Naive B cell (primary cell): Measurements from ENCODE around the gene AGBL4. TPM values are rescaled to one million over a fixed set of nuclear protein-coding genes. Genes with fewer than 3 reads are reported as not detected.
A peak's percentile ranks its signal among the peaks of the same experiment; 100 is the strongest.
"Not testable (repeated sequence)": the region's sequence is repeated elsewhere in the genome, so short reads cannot be mapped to it uniquely, and the experiment has no call there.

Source experiments
- ATAC-seq, 2 donors: fragments of 150-1000 bp; cut with Tn5 transposase; 2 replicates each; pipeline ENCODE4 v1.10.0; 2021; ENCODE audit warnings: low read depth in 2 of 2, mild to moderate bottlenecking in 2 of 2, moderate library complexity in 2 of 2
- DNase-seq: peaks from one replicate; pipeline ENCODE4 v3.0.0; 2022
- H3K27ac Mint-ChIP-seq, 6 donors: one replicate each; pipeline ENCODE4 v1.8.0; 2020 to 2022; ENCODE audit warnings: mild to moderate bottlenecking in 6 of 6, mixed read lengths in 6 of 6, moderate library complexity in 5 of 6, inconsistent platforms in 2 of 6
- H3K27me3 Mint-ChIP-seq, 3 donors: one replicate each; pipeline ENCODE4 v1.8.0; 2021 to 2022; ENCODE audit warnings: mixed read lengths in 3 of 3, mild to moderate bottlenecking in 1 of 3
- H3K36me3 Mint-ChIP-seq, 2 donors: one replicate each; pipeline ENCODE4 v1.8.0; 2020 to 2022; ENCODE audit warnings: mixed read lengths in 2 of 2, inconsistent platforms in 1 of 2, mild to moderate bottlenecking in 1 of 2
- H3K4me1 Mint-ChIP-seq, 3 donors: one replicate each; pipeline ENCODE4 v1.8.0; 2020 to 2022; ENCODE audit warnings: mixed read lengths in 3 of 3, inconsistent platforms in 1 of 3, mild to moderate bottlenecking in 1 of 3, moderate library complexity in 1 of 3
- H3K4me3 Mint-ChIP-seq, 8 donors: one replicate each; pipeline ENCODE4 v1.8.0; 2020 to 2022; ENCODE audit warnings: mild to moderate bottlenecking in 8 of 8, mixed read lengths in 8 of 8, moderate library complexity in 8 of 8, inconsistent platforms in 2 of 8
- H3K9me3 Mint-ChIP-seq, 7 donors: one replicate each; pipeline ENCODE4 v1.8.0; 2020 to 2022; ENCODE audit warnings: mixed read lengths in 7 of 7, mild to moderate bottlenecking in 5 of 7, inconsistent platforms in 2 of 7, moderate library complexity in 1 of 7
- polyA plus RNA-seq, 6 donors: library from polyadenylated mRNA; unstranded; fragments of 300-500 nt; fragmentation: Illumina TruSeq; gene quantifications; one replicate each; pipeline ENCODE4 v1.2.3, GENCODE V29; 2021; ENCODE audit warnings: low read depth in 6 of 6

Gene AGBL4
- polyA plus RNA-seq, 6 donors from 2014 or later, result 0.18 to 0.32 (median 0.20) TPM; not detected in 3

- Mint-ChIP-seq H3K27me3 (peaks cover 0 to 13% (median 0%) of the 10 kb centered on the region in 3 donors), H3K27ac (no peak overlapping the region), H3K4me1 (no peaks in the 10 kb centered on the region), H3K9me3 (peaks cover 0 to 3% (median 0%) of the 10 kb centered on the region in 7 donors), H3K36me3 (no peaks in the 10 kb centered on the region), H3K4me3 (no peak overlapping the region)
- DNase-seq, result no peak
- ATAC-seq, result no peak
Measured at GRCh38 chr1:49356594-49356993, 667.2 kb downstream of the AGBL4 start.

- no peak overlapping the region for H3K4me3 Mint-ChIP-seq
- H3K4me1 Mint-ChIP-seq, result no peaks in the 10 kb centered on the region
- ATAC-seq (no peak), DNase-seq (no peak)
- peaks cover 0 to 9% (median 0%) of the 10 kb centered on the region in 3 donors for H3K27me3 Mint-ChIP-seq
- H3K36me3 Mint-ChIP-seq, result no peaks in the 10 kb centered on the region
- no peak overlapping the region for H3K27ac Mint-ChIP-seq
- peaks cover 0 to 12% (median 0%) of the 10 kb centered on the region in 7 donors for H3K9me3 Mint-ChIP-seq
Measured at GRCh38 chr1:49351768-49352167, 672.0 kb downstream of the AGBL4 start.

- ATAC-seq (no peak), DNase-seq (no peak)
- Mint-ChIP-seq H3K36me3 (no peaks in the 10 kb centered on the region), H3K9me3 (peaks cover 0 to 26% (median 9%) of the 10 kb centered on the region in 7 donors), H3K4me3 (no peak overlapping the region), H3K27me3 (peaks cover 0 to 6% (median 0%) of the 10 kb centered on the region in 3 donors), H3K4me1 (no peaks in the 10 kb centered on the region), H3K27ac (no peak overlapping the region)
Measured at GRCh38 chr1:49346767-49347349, 676.9 kb downstream of the AGBL4 start.

DNA sequence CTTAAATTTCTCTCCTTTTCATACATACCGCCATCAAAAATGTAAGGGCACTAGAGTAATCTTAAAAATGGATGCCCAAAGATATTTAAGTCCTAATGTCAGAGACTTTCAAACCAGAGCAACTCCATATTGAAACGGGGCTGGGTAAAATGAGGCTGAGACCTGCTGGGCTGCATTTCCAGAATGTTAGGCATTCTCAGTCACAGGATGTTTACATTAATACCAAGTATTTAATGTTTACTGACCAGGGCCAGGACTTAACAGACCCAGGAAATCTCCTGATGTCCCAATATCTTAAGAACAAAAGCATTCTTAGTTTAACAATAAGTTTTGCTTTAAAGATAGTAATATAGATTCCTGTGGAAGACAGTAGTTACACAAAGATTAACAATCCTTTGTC lies 683.2 kb downstream of the AGBL4 start:
- Mint-ChIP-seq H3K36me3 (no peaks in the 10 kb centered on the region), H3K4me3 (no peak overlapping the region), H3K27ac (no peak overlapping the region), H3K4me1 (no peaks in the 10 kb centered on the region), H3K27me3 (no peaks in the 10 kb centered on the region), H3K9me3 (peaks cover 0 to 14% (median 5%) of the 10 kb centered on the region in 7 donors)
- no peak for ATAC-seq
- DNase-seq, result no peak

DNA sequence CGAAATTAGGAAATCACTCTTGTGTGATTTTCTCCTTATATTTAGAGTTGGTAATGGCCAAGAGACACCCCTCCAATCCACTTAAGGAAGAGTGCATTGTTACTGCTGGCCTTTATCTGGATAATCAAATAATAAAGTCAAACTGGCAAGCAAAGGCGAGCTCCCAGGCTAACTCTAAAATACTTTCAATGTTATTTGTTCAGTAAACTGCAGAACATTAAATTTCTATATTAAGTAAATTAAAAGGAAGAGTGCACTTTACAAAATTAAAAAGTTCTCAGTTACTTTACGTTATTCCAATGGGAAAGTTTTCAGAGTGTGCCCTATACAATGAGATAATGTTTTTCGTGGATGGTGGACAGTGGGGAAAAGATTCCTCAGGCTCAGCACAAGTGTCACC lies 684.7 kb downstream of the AGBL4 start:
- Mint-ChIP-seq H3K4me1 (no peaks in the 10 kb centered on the region), H3K9me3 (no peaks in the 10 kb centered on the region), H3K4me3 (no peak overlapping the region), H3K27ac (no peak overlapping the region), H3K27me3 (peaks cover 0 to 5% (median 0%) of the 10 kb centered on the region in 3 donors), H3K36me3 (no peaks in the 10 kb centered on the region)
- ATAC-seq (no peak), DNase-seq (no peak)

DNA sequence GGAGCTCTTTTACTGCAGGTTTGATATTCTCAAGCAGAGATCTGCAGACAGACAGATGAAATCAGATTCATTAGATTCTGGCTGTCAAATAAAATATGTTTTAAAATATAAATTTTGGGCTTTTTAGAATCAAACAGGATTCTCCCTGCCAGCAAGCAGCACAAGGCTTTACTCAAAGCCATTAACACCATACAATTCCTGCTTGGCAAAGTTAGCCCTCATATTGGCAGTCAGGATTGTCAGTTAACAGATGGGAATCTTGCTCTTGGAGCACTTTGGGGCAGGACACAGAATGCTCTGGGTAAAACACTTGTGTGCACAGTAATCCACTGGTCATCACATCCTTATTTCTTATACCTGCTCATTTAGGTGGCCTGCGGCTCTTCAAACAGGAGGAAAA lies 686.5 kb downstream of the AGBL4 start:
- Mint-ChIP-seq H3K27me3 (peaks cover 0 to 5% (median 0%) of the 10 kb centered on the region in 3 donors), H3K36me3 (no peaks in the 10 kb centered on the region), H3K27ac (no peak overlapping the region), H3K9me3 (no peaks in the 10 kb centered on the region), H3K4me3 (no peak overlapping the region), H3K4me1 (no peaks in the 10 kb centered on the region)
- DNase-seq (no peak), ATAC-seq (no peak)

- ATAC-seq, result no peak
Measured at GRCh38 chr1:49333906-49334305, 689.8 kb downstream of the AGBL4 start.

DNA sequence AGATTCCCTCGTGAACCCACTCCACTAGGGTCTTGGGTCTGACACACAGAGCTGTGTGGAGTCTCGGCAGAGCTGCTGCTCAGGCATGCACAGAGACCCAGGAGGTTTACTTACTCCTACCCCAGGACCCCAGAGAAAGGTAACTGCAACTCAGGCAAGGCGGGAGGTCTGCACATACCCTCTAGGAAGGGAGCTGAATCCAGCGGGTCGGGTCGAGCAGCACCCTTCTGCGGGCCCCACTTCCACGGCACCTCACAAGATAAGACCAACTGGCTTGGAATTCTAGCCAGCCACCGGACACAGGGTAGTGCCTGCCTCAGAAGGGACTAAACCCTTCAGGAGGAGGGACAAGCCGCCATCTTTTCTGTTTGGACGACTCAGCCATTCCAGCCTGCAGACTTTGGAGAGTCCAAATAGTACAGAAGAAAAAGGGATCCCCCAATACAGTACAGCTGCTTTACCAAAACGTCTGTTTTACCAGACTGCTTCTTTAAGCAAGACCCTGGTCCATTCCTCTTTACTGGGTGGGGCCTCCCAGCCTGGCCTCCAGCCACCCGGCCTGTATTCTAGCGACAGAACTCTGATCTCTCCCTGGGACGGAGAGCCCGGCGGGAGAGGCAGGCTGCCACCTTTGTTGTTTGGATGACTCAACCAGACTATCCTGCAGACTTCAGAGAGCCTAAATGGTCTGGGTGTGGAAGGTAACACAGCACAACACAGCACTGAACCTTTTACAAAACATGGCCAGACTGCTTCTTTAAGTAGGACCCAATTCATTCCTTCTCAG lies 692.5 kb downstream of the AGBL4 start:
- no peaks in the 10 kb centered on the region for H3K4me1 Mint-ChIP-seq
- DNase-seq (no peak), ATAC-seq (no peak)
- H3K36me3 Mint-ChIP-seq, result no peaks in the 10 kb centered on the region
- no peak overlapping the region for H3K27ac Mint-ChIP-seq
- H3K27me3 Mint-ChIP-seq, result peaks cover 0 to 5% (median 0%) of the 10 kb centered on the region in 3 donors
- peaks cover 0 to 4% (median 0%) of the 10 kb centered on the region in 7 donors for H3K9me3 Mint-ChIP-seq
- H3K4me3 Mint-ChIP-seq, result no peak overlapping the region

More at GRCh38 chr1:49333906-49334305, 689.8 kb downstream of the AGBL4 start:
- Mint-ChIP-seq H3K27ac (no peak overlapping the region), H3K4me3 (no peak overlapping the region), H3K27me3 (peaks cover 0 to 5% (median 0%) of the 10 kb centered on the region in 3 donors), H3K36me3 (no peaks in the 10 kb centered on the region), H3K4me1 (no peaks in the 10 kb centered on the region), H3K9me3 (peaks cover 0 to 4% (median 0%) of the 10 kb centered on the region in 7 donors)
- no peak for DNase-seq

- ATAC-seq (no peak), DNase-seq (no peak)
- peaks cover 0 to 5% (median 0%) of the 10 kb centered on the region in 3 donors for H3K27me3 Mint-ChIP-seq
- H3K36me3 Mint-ChIP-seq, result no peaks in the 10 kb centered on the region
- H3K4me3 Mint-ChIP-seq, result peak overlapping the region in 1 of 8 donors; percentile 17
- no peaks in the 10 kb centered on the region for H3K4me1 Mint-ChIP-seq
- H3K27ac Mint-ChIP-seq, result no peak overlapping the region
- H3K9me3 Mint-ChIP-seq, result peaks cover 0 to 2% (median 0%) of the 10 kb centered on the region in 7 donors
Measured at GRCh38 chr1:49323925-49324540, 699.7 kb downstream of the AGBL4 start.

DNA sequence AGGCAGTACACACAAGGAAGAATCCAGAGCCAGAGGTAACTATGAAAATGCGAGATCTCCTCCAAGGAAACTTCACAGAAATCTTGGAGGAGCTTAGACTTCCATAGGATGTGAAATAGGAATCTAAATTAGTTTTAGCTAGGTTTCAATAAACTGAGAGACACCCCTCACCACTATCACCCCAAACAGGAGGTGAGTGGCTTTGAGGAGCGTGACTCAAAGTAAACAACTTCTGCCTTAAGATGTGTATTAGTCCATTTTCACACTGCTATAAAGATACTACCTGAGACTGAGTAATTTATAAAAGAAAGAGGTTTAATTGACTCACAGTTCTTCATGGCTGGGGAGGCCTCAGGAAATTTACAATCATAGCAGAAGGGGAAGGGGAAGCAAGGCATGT lies 703.3 kb downstream of the AGBL4 start:
- H3K36me3 Mint-ChIP-seq, DNase-seq, ATAC-seq, H3K4me1 Mint-ChIP-seq, H3K9me3 Mint-ChIP-seq, H3K4me3 Mint-ChIP-seq: not testable (repeated sequence)
- peaks cover 0 to 10% (median 0%) of the 10 kb centered on the region in 3 donors for H3K27me3 Mint-ChIP-seq
- peak overlapping the region in 2 of 6 donors; percentile 40 to 45 for H3K27ac Mint-ChIP-seq

DNA sequence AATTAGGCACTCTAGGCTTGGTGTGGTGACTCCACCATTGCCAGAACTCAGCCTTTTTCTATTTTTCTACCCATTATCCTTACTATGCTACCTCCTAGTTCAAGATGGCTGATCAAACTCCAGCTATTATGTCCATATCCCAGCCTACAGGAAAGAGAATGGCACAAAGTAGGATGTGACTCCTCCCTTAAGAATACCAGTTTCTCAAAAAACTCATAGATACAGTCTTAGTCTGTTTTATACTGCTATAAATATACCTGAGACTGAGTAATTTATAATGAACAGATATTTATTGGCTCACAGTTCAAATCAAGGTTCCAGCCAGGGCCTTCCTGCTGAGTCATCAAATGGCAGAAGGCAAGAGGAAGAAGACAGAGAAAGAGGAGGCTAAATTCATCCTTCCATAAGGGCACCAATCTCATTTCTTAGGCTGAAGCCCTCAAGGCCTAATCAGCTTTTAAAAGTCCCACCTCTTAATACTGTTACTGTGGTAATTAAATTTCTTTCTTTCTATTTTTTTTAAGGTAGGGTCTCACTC lies 704.3 kb downstream of the AGBL4 start:
- Mint-ChIP-seq H3K9me3 (peaks cover 0 to 5% (median 0%) of the 10 kb centered on the region in 7 donors), H3K36me3 (no peaks in the 10 kb centered on the region), H3K4me3 (no peak overlapping the region), H3K27ac (no peak overlapping the region), H3K4me1 (no peaks in the 10 kb centered on the region), H3K27me3 (peaks cover 0 to 6% (median 0%) of the 10 kb centered on the region in 3 donors)
- DNase-seq, result no peak
- ATAC-seq, result no peak

DNA sequence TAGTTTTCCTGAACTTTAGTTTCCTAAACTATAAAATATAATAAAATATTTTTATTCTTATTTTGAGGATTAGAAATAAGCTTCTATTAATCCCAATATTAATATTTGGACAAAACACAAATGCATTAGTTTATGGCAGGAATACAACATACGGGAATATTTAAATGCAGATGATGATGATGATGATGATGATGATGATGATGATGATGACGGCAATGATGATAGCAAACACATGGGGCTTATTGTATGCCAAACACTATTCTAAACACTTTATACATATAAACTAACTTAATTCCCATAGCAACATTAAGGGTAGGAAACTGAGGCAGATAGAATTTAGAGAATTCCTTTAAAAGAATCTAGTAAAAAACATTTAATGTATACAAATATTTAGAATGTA lies 705.5 kb downstream of the AGBL4 start:
- no peak for DNase-seq
- no peak for ATAC-seq
- H3K4me1 Mint-ChIP-seq, result no peaks in the 10 kb centered on the region
- H3K27me3 Mint-ChIP-seq, result peaks cover 0 to 6% (median 0%) of the 10 kb centered on the region in 3 donors
- no peak overlapping the region for H3K27ac Mint-ChIP-seq
- H3K9me3 Mint-ChIP-seq, result peaks cover 0 to 14% (median 3%) of the 10 kb centered on the region in 7 donors
- no peaks in the 10 kb centered on the region for H3K36me3 Mint-ChIP-seq
- H3K4me3 Mint-ChIP-seq, result no peak overlapping the region

DNA sequence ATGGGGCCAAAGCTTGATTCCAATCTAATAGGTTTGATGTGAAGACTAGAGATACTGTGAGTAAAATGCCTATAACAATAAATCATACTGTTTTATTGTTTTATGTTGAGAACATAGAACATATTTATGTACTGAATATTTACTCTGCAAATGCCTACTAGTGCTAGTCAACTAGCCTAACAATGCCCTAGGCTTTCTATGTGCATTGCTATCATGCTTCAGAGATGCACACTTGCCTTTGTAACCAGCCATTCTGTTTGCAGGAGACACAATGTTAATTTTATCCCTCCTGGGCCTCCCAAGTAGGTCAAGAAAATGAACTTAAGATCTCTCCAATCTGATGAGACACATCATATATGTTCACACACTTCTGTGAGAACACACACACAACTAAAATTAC lies 716.3 kb downstream of the AGBL4 start:
- Mint-ChIP-seq H3K4me1 (no peaks in the 10 kb centered on the region), H3K27ac (no peak overlapping the region), H3K4me3 (no peak overlapping the region), H3K36me3 (no peaks in the 10 kb centered on the region), H3K9me3 (peaks cover 1 to 7% (median 5%) of the 10 kb centered on the region in 7 donors), H3K27me3 (peaks cover 0 to 4% (median 3%) of the 10 kb centered on the region in 3 donors)
- DNase-seq, result no peak
- no peak for ATAC-seq
